T-helper 2 cell (primary cell): Measurements from ENCODE around the gene HHIP.

Experiments used
- DNase-seq, 5 experiments: peaks; one replicate each; pipeline versions ENCODE4 v3.0.0 to v3.0.0-alpha.2; 2012 to 2022

Gene HHIP

GRCh38 chr4:144709159-144709558 lies 63.2 kb downstream of the HHIP start:
- DNase-seq: no peak

DNA sequence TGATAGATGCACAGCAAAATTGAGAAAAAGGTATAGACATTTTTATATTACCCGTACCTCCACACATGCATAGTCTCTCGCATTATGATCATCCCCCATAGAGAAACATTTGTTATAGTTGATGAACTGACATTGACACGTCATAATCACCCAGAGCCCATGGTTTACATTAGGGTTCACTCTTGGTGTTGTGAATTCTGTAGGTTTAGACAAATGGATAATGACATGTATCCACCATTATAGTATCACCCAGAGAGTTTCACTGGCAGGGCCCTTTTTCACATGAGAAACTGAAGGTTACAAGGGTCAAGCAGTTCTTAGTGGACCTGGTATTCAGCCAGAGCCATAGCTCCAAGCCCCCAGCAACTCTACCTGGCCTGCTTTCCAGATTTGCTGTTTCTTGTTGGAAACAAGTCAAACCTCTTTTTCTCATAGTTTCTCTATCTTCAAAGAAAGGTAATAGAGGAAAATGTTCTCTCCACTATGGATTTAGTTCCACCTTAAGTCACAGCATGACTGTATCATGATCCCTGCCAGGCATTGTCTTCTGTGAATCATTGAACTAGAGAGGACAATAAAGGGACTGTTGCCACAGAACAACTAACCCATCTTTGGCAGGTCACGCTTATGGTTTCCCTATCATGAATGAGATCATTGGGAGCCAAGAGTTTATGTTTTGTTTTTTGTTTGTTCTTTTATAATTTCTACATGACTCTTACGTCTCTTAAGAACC lies 64.0 kb downstream of the HHIP start:
- no peak for DNase-seq

DNA sequence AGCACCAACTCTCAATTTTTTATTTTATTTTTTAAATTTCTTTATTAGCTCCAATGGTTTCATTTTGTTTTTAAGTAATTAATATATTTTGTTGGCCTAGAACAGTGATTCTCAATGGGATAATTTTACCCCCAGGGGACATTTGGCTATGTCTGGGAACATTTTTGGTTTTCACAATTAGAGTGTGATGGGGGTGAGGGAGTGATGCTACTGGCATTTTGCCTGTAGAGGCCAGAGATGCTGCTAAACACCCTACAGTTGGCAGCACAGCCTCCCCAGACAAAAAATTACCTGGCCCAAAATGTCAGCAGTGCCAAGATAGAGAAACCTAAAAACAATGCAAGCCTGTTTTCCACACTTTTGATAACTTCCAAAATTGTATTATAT lies 64.6 kb downstream of the HHIP start:
- DNase-seq: no peak

- DNase-seq: no peak
Measured at GRCh38 chr4:144711700-144712456, 65.9 kb downstream of the HHIP start.

DNA sequence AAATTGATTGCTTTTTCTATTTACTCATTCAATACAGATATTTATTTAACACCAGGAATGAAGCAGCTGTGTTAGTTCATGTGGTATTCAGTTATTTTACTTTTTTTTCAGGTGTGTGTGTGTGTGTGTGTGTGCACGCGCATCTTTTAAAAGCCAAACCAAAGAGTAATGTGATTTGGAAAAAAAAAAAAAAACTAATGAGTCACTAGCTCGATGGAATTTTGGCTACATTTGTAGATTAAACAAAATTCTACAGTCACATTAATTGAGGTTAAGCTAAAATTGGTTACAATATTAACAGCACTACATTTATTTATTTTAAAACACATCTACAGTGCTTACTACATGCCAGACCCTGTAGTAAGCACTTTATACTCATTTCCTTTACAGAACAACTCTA lies 66.8 kb downstream of the HHIP start:
- no peak for DNase-seq

- DNase-seq: no peak
Measured at GRCh38 chr4:144714166-144714565, 68.2 kb downstream of the HHIP start.

GRCh38 chr4:144715230-144715629 lies 69.3 kb downstream of the HHIP start:
- no peak for DNase-seq

- no peak for DNase-seq
Measured at GRCh38 chr4:144716778-144717177, 70.8 kb downstream of the HHIP start.

DNA sequence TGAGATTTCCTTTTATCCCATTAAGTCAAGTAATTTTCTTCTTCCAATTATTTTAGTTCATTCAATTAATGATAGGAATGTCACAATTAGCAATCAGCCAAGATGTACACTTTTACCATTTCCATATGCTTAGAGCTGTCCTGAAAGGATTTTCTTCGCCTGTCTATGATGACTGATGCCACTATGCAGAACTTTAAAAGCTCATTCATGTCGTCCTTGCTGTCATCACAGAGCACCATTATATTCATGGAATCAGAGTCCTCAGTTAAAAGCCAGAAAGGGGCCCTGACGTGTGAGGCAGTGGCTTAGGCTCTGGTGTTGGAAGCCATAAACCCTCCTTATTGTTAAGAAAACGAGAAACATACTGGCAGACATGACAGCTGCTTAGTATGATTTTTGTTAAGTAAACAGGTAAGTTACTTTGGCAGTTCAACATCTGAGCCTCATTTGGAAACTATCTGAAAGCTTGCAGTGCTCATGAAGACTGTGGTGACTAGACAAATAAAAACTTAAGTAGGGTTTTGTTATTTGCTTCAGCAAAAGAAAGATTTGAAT lies 73.1 kb downstream of the HHIP start:
- DNase-seq: no peak

GRCh38 chr4:144720491-144720890 lies 74.5 kb downstream of the HHIP start:
- no peak for DNase-seq

- DNase-seq: no peak
Measured at GRCh38 chr4:144721994-144722393, 76.0 kb downstream of the HHIP start.

DNA sequence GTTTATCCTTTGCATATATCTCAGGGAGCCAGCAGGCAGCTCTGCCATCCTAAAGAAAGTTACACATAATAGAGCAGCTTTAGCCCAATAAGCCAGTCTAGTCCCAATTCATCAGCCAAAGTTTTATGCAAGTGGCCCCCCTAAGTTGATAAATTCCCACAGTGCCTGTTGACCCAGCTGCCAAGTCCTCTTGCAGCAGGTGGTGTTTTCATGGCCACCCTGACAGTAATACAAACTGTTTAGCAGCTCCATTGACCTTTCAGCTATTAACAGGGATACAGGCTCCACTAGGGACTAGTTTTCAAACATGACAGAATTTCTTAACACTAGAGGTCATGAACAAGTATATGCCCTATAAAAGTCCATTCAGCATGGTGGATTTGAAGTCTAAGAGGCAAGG lies 77.5 kb downstream of the HHIP start:
- DNase-seq: no peak

DNA sequence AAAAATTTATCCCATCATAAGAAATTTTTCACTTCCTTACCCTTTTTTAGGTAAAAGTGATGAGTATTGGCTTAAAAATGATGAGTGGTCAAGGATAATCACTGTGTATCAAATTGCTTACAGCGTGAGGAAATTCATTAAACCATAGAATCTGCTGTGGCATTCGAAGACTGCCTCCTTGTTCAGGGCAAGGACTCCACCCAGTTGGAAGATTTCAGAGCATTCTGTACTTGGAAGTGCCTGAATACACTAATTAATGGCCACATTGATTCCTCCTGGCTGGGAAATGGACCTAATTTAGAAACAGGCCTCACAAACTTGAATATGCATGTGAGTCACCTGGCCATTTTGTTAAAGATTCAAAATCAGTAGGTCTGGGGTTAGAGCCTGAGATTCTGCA lies 83.2 kb downstream of the HHIP start:
- DNase-seq: no peak

DNA sequence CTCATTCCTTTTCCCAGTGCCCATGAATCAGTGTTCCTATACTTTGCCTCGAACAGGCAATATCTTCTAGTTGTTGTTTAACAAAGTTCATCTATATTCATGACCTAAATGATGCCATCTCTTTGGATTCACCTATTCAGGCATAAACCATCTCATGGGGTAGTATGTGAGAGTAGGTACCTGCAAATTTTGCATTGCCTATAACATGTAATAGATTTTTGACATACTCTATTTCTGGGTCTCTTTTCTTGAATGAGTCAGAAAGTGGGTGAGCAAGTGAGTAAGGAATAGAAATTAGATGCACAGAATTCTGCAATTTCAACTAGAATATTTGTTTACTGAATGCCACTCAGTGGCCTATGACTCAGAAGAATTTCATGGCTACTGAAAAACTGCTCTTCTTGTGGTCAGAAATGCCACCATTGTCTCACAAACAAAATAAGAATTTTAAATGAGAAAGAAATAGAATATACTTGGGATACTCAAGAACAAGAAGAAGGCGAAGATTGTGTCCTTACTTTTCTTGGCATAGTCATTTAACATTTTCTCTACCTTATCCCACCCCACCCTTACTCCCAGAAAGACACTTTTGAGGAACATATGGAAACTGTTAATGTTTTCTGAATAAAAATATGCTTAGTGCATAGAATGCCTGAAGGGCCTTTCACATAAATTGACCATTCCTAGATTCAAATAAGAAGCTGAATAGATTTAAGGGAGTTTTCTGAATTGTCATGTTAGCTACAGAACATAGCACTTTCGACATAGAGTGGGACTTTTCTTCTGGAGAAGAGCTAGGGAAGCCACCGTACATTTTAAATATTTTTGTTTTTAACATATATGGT lies 86.8 kb downstream of the HHIP start:
- no peak for DNase-seq

DNA sequence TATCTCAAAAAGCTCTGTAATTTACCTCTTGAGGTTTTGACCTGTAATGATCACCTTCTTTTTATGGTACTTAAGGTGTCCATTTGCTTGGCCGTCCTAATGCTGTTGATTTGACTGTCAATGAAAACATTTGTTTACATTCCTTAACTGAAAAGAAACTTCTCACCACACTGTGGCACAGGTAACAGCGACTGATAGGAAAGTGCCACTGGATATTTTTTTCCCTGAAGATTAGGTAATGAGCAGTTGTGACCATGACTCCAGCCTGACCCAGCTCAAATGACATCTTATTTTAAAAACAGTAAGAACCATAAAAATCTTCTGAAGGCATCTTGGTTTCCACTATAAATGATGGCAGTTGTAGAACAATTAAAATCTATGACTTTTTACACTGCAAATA lies 87.6 kb downstream of the HHIP start:
- DNase-seq: no peak

GRCh38 chr4:144734522-144734921 lies 88.6 kb downstream of the HHIP start:
- DNase-seq: no peak

- DNase-seq: no peak
Measured at GRCh38 chr4:144738649-144739048, 92.7 kb downstream of the HHIP start.

DNA sequence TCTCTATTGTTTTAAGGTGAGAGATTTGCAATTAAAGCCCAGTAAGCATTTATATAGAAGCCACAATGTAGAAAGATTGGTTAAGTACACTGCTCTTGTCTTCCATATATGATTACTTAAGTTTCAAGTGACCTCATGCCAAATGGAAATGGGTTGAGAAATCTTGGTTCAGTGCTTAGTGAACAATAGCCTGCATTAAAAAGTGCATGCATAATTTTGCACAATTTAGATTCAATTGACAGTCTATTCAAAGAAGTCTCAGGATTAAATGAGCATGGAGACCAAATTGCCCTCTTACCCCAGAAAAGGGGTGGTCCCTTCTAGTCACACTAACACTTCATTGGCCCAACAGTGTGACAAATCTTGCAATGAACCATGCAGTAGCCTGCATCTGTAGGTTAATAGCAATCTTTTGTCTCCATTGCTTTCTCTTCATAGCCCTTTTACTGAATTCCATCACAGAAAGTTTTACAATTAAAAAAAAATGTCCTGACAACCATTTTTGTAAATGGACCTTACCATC lies 93.6 kb downstream of the HHIP start:
- no peak for DNase-seq

DNA sequence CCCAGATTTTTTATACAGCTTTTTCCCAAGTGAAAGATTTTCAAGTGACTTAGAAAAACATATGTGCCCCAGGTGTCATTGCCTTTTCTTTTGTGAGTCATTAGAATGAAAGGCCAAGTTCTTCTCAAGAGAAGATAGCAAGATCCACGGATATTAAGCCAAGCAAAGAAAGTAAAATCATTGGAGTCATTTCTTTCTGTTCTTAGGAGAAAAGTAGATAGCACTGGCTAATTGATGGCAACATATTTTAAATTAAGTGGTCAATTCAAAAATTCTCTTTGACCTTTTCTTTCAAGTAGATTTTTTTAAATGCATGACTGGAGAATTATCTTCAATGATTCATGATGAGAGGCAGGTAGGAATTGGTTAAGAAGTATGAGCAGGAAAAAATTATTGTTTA lies 94.4 kb downstream of the HHIP start:
- no peak for DNase-seq

- DNase-seq: no peak
Measured at GRCh38 chr4:144748814-144749555, 103.0 kb downstream of the HHIP start.

- DNase-seq: no peak
Measured at GRCh38 chr4:144750348-144750747, 104.4 kb downstream of the HHIP start.
